A673 (cell line): ENCODE measurements around the gene RASSF1. TPM values are rescaled to one million over a fixed set of nuclear protein-coding genes. Genes with fewer than 3 reads are reported as not detected.
"Not testable (repeated sequence)": the region's sequence is repeated elsewhere in the genome, so short reads cannot be mapped to it uniquely, and the experiment has no call there.

Experiments used
- BruUV-seq: library from RNA; stranded (reverse); fragments of 400-500 nt; replicated peaks from 2 replicates; lab custom pipeline; 2021; lab: Mats Ljungman, UMichigan
- CTCF ChIA-PET: fragments of 300-600 bp; sonication (Branson Sonifier 250); formaldehyde crosslinking; loops from one replicate; lab custom pipeline; 2022; ENCODE audit warnings: antibody characterized with exemption; lab: Charles Lee
- POLR2A ChIA-PET: fragments of 300-600 bp; sonication (Branson Sonifier 250); formaldehyde crosslinking; loops from one replicate; lab custom pipeline; 2022; ENCODE audit warnings: antibody characterized with exemption; ENCODE audit not compliant: low non-redundant PET; lab: Charles Lee
- DNase-seq: peaks from one replicate; pipeline ENCODE4 v3.0.0-alpha.2; 2015; ENCODE audit warnings: low spot score
- H3K27ac ChIP-seq: fragments of 200-600 bp; sonication (generic); 2 replicates; pipeline ENCODE4 v1.5.1; 2016; ENCODE audit warnings: mixed run types, low read depth, mild to moderate bottlenecking, mixed read lengths, antibody characterized with exemption, low read length; ENCODE audit not compliant: poor library complexity, severe bottlenecking
- H3K27me3 ChIP-seq: fragments of 200-600 bp; sonication (generic); replicated peaks from 2 replicates; pipeline ENCODE4 v1.6.1; 2017; ENCODE audit warnings: mixed run types, low read depth, mild to moderate bottlenecking, mixed read lengths, antibody characterized with exemption, low read length; ENCODE audit not compliant: insufficient read depth, poor library complexity
- H3K36me3 ChIP-seq: fragments of 200-600 bp; sonication (generic); 2 replicates; pipeline ENCODE4 v1.6.1; 2016; ENCODE audit warnings: mixed run types, mild to moderate bottlenecking, mixed read lengths, antibody characterized with exemption, low read length; ENCODE audit not compliant: insufficient read depth, poor library complexity, severe bottlenecking
- H3K4me1 ChIP-seq: fragments of 200-600 bp; sonication (generic); 2 replicates; pipeline ENCODE4 v1.6.1; 2017; ENCODE audit warnings: mixed run types, mild to moderate bottlenecking, mixed read lengths, antibody characterized with exemption, low read length; ENCODE audit not compliant: insufficient read depth, poor library complexity, severe bottlenecking
- H3K4me3 ChIP-seq: fragments of 200-600 bp; sonication (generic); 2 replicates; pipeline ENCODE4 v1.5.1; 2016; ENCODE audit warnings: low read depth, mixed run types, mild to moderate bottlenecking, mixed read lengths, low read length; ENCODE audit not compliant: poor library complexity, severe bottlenecking
- H3K9me3 ChIP-seq: fragments of 200-600 bp; sonication (generic); 2 replicates; pipeline ENCODE4 v1.6.1; 2016; ENCODE audit warnings: mixed run types, low read depth, mild to moderate bottlenecking, mixed read lengths, antibody characterized with exemption, low read length; ENCODE audit not compliant: poor library complexity, severe bottlenecking
- EZH2 ChIP-seq: fragments of 200-600 bp; sonication (generic); IDR thresholded peaks from 2 replicates; pipeline ENCODE4 v1.6.1; 2017; ENCODE audit warnings: borderline replicate concordance, low read depth, mild to moderate bottlenecking, mixed read lengths, antibody characterized with exemption, low read length; ENCODE audit not compliant: poor library complexity, severe bottlenecking
- intact Hi-C: fragments of 100-400 bp; cut with micrococcal nuclease; formaldehyde crosslinking; loops from one replicate; pipeline ENCODE4 v1.10.0; 2022; ENCODE audit not compliant: unreplicated experiment
- total RNA-seq: library from RNA; stranded (reverse); gene quantifications from 2 replicates; pipeline ENCODE4 v1.2.3, GENCODE V29; 2021
- TF ChIP-seq, protein P1 (sequence below): fragments of 300-800, 200-600 bp; sonication (generic); conservative IDR thresholded peaks from 2 replicates; pipeline ENCODE4 v1.5.1; 2017; ENCODE audit warnings: low read depth, mild to moderate bottlenecking, antibody characterized with exemption, low read length, moderate library complexity, mixed read lengths

The RASSF1 gene
- total RNA-seq, 1 experiment from 2014 or later, result 14.4 TPM

- no TSS peak for BruUV-seq
These were observed 52.1 kb downstream of the RASSF1 start for GRCh38 chr3:50288387-50289007.

DNA sequence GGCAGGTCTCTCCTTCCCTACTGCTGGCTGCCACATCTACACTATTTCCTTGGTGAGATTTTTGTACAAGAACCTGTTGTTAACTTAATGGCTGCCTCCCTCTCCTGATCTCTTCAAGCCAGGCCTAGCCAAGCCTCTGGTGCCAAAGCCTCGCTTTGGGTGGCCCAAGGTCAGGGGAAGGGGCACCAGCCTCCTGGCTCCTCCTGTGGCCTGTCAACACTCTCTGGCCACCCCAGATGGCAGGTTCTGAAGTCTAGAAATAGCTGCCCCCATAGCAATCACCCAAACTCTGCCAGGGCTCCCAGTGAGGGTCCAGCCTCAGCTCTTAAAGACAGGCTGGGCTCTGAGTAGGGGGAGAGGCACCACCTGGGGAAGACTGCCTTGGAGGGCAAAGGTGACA is 53.4 kb downstream of the RASSF1 start:
- no peaks in the 10 kb centered on the region for H3K27me3 ChIP-seq
- no peaks in the 10 kb centered on the region for H3K9me3 ChIP-seq
- H3K4me1 ChIP-seq, result no peaks in the 10 kb centered on the region
- TF ChIP-seq, protein P1, sequence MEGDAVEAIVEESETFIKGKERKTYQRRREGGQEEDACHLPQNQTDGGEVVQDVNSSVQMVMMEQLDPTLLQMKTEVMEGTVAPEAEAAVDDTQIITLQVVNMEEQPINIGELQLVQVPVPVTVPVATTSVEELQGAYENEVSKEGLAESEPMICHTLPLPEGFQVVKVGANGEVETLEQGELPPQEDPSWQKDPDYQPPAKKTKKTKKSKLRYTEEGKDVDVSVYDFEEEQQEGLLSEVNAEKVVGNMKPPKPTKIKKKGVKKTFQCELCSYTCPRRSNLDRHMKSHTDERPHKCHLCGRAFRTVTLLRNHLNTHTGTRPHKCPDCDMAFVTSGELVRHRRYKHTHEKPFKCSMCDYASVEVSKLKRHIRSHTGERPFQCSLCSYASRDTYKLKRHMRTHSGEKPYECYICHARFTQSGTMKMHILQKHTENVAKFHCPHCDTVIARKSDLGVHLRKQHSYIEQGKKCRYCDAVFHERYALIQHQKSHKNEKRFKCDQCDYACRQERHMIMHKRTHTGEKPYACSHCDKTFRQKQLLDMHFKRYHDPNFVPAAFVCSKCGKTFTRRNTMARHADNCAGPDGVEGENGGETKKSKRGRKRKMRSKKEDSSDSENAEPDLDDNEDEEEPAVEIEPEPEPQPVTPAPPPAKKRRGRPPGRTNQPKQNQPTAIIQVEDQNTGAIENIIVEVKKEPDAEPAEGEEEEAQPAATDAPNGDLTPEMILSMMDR, result no peak
- no peak for TF ChIP-seq EZH2
- H3K27ac ChIP-seq, result no peak overlapping the region
- no peak for DNase-seq
- ChIA-PET CTCF (no interaction called here), POLR2A (no interaction called here)
- intact Hi-C loops, result no loop called here
- peaks cover 17% of the 10 kb centered on the region for H3K36me3 ChIP-seq
- no TSS peak for BruUV-seq
- H3K4me3 ChIP-seq, result no peak overlapping the region

More at GRCh38 chr3:50288387-50289007, 52.1 kb downstream of the RASSF1 start:
- no peak for DNase-seq
- H3K36me3 ChIP-seq, result peaks cover 17% of the 10 kb centered on the region
- H3K4me1 ChIP-seq, result no peaks in the 10 kb centered on the region
- ChIA-PET POLR2A (no interaction called here), CTCF (no interaction called here)
- H3K27ac ChIP-seq, result no peak overlapping the region
- H3K27me3 ChIP-seq, result no peaks in the 10 kb centered on the region
- intact Hi-C loops, result no loop called here
- H3K9me3 ChIP-seq, result no peaks in the 10 kb centered on the region
- H3K4me3 ChIP-seq, result no peak overlapping the region
- TF ChIP-seq EZH2, result no peak
- TF ChIP-seq, protein P1, result no peak

GRCh38 chr3:50286322-50287227 is 54.1 kb downstream of the RASSF1 start:
- Histone ChIP-seq H3K36me3 (peaks cover 17% of the 10 kb centered on the region), H3K27ac (no peak overlapping the region), H3K4me1 (no peaks in the 10 kb centered on the region), H3K4me3 (no peak overlapping the region), H3K9me3 (no peaks in the 10 kb centered on the region), H3K27me3 (no peaks in the 10 kb centered on the region)
- POLR2A ChIA-PET, result no interaction called here
- no peak for TF ChIP-seq EZH2
- TF ChIP-seq, protein P1, result no peak
- intact Hi-C loops, result no loop called here
- no peak for DNase-seq
- no TSS peak for BruUV-seq
- CTCF ChIA-PET, result no interaction called here

DNA sequence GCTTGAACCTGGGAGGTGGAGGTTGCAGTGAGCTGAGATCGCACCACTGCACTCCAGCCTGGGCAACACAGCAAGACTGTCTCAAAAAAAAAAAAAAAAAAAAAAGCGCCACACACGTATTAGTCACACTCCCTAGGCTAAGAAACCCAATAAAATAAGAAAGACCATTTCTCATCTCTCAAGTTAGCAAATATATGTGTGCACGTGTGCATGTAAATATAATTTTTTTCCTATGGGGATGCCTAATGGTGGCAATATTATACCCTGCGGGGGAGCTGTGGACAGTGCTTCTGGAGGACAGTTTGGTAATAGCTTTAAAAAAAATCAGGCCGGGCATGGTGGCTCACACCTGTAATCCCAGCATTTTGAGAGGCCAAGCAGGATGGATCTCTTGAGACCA is 56.5 kb downstream of the RASSF1 start:
- BruUV-seq, CTCF ChIA-PET, H3K27me3 ChIP-seq, H3K9me3 ChIP-seq, H3K4me3 ChIP-seq, H3K4me1 ChIP-seq, H3K27ac ChIP-seq, intact Hi-C loops, H3K36me3 ChIP-seq, DNase-seq, POLR2A ChIA-PET: not testable (repeated sequence)
